HepG2 (cell line): Measurements from ENCODE around the gene CDX2. TPM values are rescaled to one million over a fixed set of nuclear protein-coding genes. Genes with fewer than 3 reads are reported as not detected.

ENCODE experiments used
- BRF2 ChIP-seq: sonication (generic); formaldehyde crosslinking; IDR thresholded peaks from 2 replicates; pipeline ENCODE4 v1.8.1; 2022; ENCODE audit warnings: mild to moderate bottlenecking, missing genetic modification reagents
- DNMT1 ChIP-seq: sonication (generic); formaldehyde crosslinking; IDR thresholded peaks from 2 replicates; pipeline ENCODE4 v1.5.1; 2020; ENCODE audit warnings: mild to moderate bottlenecking, missing genetic modification reagents
- ETV6 ChIP-seq: sonication (generic); formaldehyde crosslinking; conservative IDR thresholded peaks from 2 replicates; pipeline ENCODE4 v1.4.0; 2020; ENCODE audit warnings: missing genetic modification reagents
- KLF6 ChIP-seq: IDR thresholded peaks from 2 replicates; pipeline ENCODE4 v1.8.0; 2016; ENCODE audit warnings: missing biosample characterization, missing genetic modification reagents
- NFKB2 ChIP-seq: sonication (generic); formaldehyde crosslinking; IDR thresholded peaks from 2 replicates; pipeline ENCODE4 v1.4.0; 2020; ENCODE audit warnings: missing genetic modification reagents, borderline replicate concordance
- NPAS2 ChIP-seq: sonication (generic); formaldehyde crosslinking; IDR thresholded peaks from 2 replicates; pipeline ENCODE4 v1.8.0; 2022; ENCODE audit warnings: mild to moderate bottlenecking, missing genetic modification reagents, borderline replicate concordance
- NR2C2 ChIP-seq: sonication (generic); formaldehyde crosslinking; IDR thresholded peaks from 2 replicates; pipeline ENCODE4 v1.4.0; 2020; ENCODE audit warnings: missing genetic modification reagents, mild to moderate bottlenecking, moderate library complexity, borderline replicate concordance
- PCBP2 ChIP-seq: fragments of 200-400 bp; formaldehyde crosslinking; optimal IDR thresholded peaks from 2 replicates; pipeline ENCODE3; 2018; ENCODE audit warnings: low read length, low read depth; ENCODE audit not compliant: poor library complexity, severe bottlenecking
- PLSCR1 ChIP-seq: sonication (generic); formaldehyde crosslinking; IDR thresholded peaks from 2 replicates; pipeline ENCODE4 v1.5.0; 2020; ENCODE audit warnings: missing genetic modification reagents, mild to moderate bottlenecking, borderline replicate concordance
- RNF2 ChIP-seq: fragments of 450-650 bp; conservative IDR thresholded peaks from 2 replicates; pipeline ENCODE4 v1.6.1; 2016; ENCODE audit warnings: low read depth
- TEF ChIP-seq: sonication (generic); formaldehyde crosslinking; IDR thresholded peaks from 2 replicates; pipeline ENCODE4 v1.5.0; 2020; ENCODE audit warnings: missing genetic modification reagents
- ZBTB10 ChIP-seq: sonication (generic); formaldehyde crosslinking; IDR thresholded peaks from 2 replicates; pipeline ENCODE4 v1.4.0; 2020; ENCODE audit warnings: missing genetic modification reagents, borderline replicate concordance
- ZBTB21 ChIP-seq: sonication (generic); formaldehyde crosslinking; IDR thresholded peaks from 2 replicates; pipeline ENCODE4 v1.4.0; 2020; ENCODE audit warnings: missing genetic modification reagents
- ZNF121 ChIP-seq: sonication (generic); formaldehyde crosslinking; IDR thresholded peaks from 2 replicates; pipeline ENCODE4 v1.5.0; 2020; ENCODE audit warnings: mild to moderate bottlenecking, missing genetic modification reagents
- ZNF510 ChIP-seq: sonication (generic); formaldehyde crosslinking; IDR thresholded peaks from 2 replicates; pipeline ENCODE4 v1.4.0; 2020; ENCODE audit warnings: low read depth, mild to moderate bottlenecking, missing genetic modification reagents
- ZNF546 ChIP-seq: sonication (generic); formaldehyde crosslinking; conservative IDR thresholded peaks from 2 replicates; pipeline ENCODE4 v1.8.1; 2023; ENCODE audit warnings: mild to moderate bottlenecking, missing genetic modification reagents
- ZNF691 ChIP-seq: sonication (generic); formaldehyde crosslinking; IDR thresholded peaks from 2 replicates; pipeline ENCODE4 v1.4.0; 2020; ENCODE audit warnings: missing genetic modification reagents, low read depth, mild to moderate bottlenecking, borderline replicate concordance
- ZNF710 ChIP-seq: sonication (generic); formaldehyde crosslinking; IDR thresholded peaks from 2 replicates; pipeline ENCODE4 v1.5.0; 2020; ENCODE audit warnings: mild to moderate bottlenecking, missing genetic modification reagents, borderline replicate concordance
- ZNF790 ChIP-seq: sonication (generic); formaldehyde crosslinking; IDR thresholded peaks from 2 replicates; pipeline ENCODE4 v1.8.0; 2022; ENCODE audit warnings: missing genetic modification reagents, mild to moderate bottlenecking, borderline replicate concordance
- ZNF816 ChIP-seq: sonication (generic); formaldehyde crosslinking; IDR thresholded peaks from 2 replicates; pipeline ENCODE4 v1.8.0; 2022; ENCODE audit warnings: missing genetic modification reagents, mild to moderate bottlenecking, borderline replicate concordance
- polyA plus RNA-seq, 8 experiments: library from polyadenylated mRNA; depleted of rRNA in 3 of 8; stranded (reverse) in 7 of 8; unstranded in 1 of 8; fragments of >200 nt; fragmentation: Illumina TruSeq in 4 of 8; extraction: Trizol in 4 of 8; gene quantifications; 2 replicates each; pipeline versions ENCODE4 v1.2.1 to v1.2.3, GENCODE V29; 2011 to 2016; ENCODE audit warnings: low read depth in 4 of 8, missing spikeins in 1 of 8, mixed read lengths in 1 of 8; ENCODE audit not compliant: insufficient read depth in 1 of 8
- total RNA-seq, 5 experiments: library from RNA; depleted of rRNA; stranded (reverse); fragments of >200 nt; fragmentation: Illumina TruSeq; extraction: Trizol; gene quantifications; 2 replicates each; pipeline ENCODE4 v1.2.3, GENCODE V29; 2016; ENCODE audit warnings: low read depth in 1 of 5

Gene CDX2
- total and polyA plus RNA-seq, 2 of the 13 experiments (the other 11 are each of a cell fraction or from before 2014, with no cell fraction given): 0.04 TPM; not detected in 1

- peak; percentile 79; the same call in 1 of the 2 replicates for TF ChIP-seq BRF2 (CRISPR knock-in tag)
- TF ChIP-seq NFKB2 (CRISPR knock-in tag): peak; percentile 87; the same call in 1 of the 2 replicates
- peak; percentile 91 for TF ChIP-seq ZBTB10
- TF ChIP-seq ZNF691 (CRISPR knock-in tag): no peak
- no peak; the same call in 1 of the 2 replicates for TF ChIP-seq ZNF546 (CRISPR knock-in tag)
- TF ChIP-seq TEF (CRISPR knock-in tag): no peak
- TF ChIP-seq ZNF710: peak; percentile 78; the same call in 1 of the 2 replicates
- peak; percentile 39 for TF ChIP-seq ZNF121
- peak; percentile 98 for TF ChIP-seq RNF2
- no peak for TF ChIP-seq NPAS2 (CRISPR knock-in tag)
- peak; percentile 34; the same call in 1 of the 2 replicates for TF ChIP-seq DNMT1 (CRISPR knock-in tag)
- no peak for TF ChIP-seq PCBP2
- no peak for TF ChIP-seq PLSCR1 (CRISPR knock-in tag)
- no peak for TF ChIP-seq ZNF790 (CRISPR knock-in tag)
- no peak for TF ChIP-seq ZNF510 (CRISPR knock-in tag)
- no peak; the same call in 1 of the 2 replicates for TF ChIP-seq ZNF816 (CRISPR knock-in tag)
- peak; percentile 88 for TF ChIP-seq KLF6
- TF ChIP-seq ETV6 (CRISPR knock-in tag): peak; percentile 60
- peak; percentile 68 for TF ChIP-seq NR2C2 (CRISPR knock-in tag)
- TF ChIP-seq ZBTB21: no peak
Observed at GRCh38 chr13:27960362-27961226, 8.5 kb downstream of the CDX2 start (continued).
